HCT116 (cell line): ENCODE results near the gene SETD9.

Experiments
- CEBPB ChIP-seq: IDR thresholded peaks from 2 replicates; pipeline ENCODE4 v1.6.1; 2012; ENCODE audit warnings: low read depth
- CTCF ChIP-seq, 3 experiments: fragments of 200-600 bp in 1 of 3; sonication (generic) in 1 of 3; IDR thresholded peaks in 2 of 3; conservative IDR thresholded peaks in 1 of 3; 2 replicates each; pipeline ENCODE4 v1.5.1; 2012 to 2017; ENCODE audit warnings: low read depth in 2 of 3, low read length in 2 of 3, antibody characterized with exemption in 1 of 3, borderline replicate concordance in 1 of 3, control low read depth in 1 of 3, mild to moderate bottlenecking in 1 of 3, mixed read lengths in 1 of 3, mixed run types in 1 of 3, moderate library complexity in 1 of 3; ENCODE audit not compliant: insufficient read depth in 1 of 3
- EZH2phosphoT487 ChIP-seq: fragments of 200-600 bp; IDR thresholded peaks from 2 replicates; pipeline ENCODE4 v1.6.1; 2018; ENCODE audit warnings: antibody characterized with exemption, borderline replicate concordance
- FOSL1 ChIP-seq: IDR thresholded peaks from 2 replicates; pipeline ENCODE4 v1.6.1; 2012; ENCODE audit warnings: low read depth
- JUND ChIP-seq: IDR thresholded peaks from 2 replicates; pipeline ENCODE4 v1.6.1; 2012
- POLR2A ChIP-seq: IDR thresholded peaks from 2 replicates; pipeline ENCODE4 v1.7.0; 2011; ENCODE audit warnings: borderline replicate concordance; ENCODE audit not compliant: insufficient read depth, insufficient read length; ENCODE audit errors: extremely low read depth
- POLR2AphosphoS5 ChIP-seq: IDR thresholded peaks from 2 replicates; pipeline ENCODE4 v1.6.1; 2011; ENCODE audit warnings: mild to moderate bottlenecking, low read depth, low read length, moderate library complexity
- REST ChIP-seq: IDR thresholded peaks from 2 replicates; pipeline ENCODE4 v1.6.1; 2012; ENCODE audit warnings: low read depth
- SIN3A ChIP-seq: IDR thresholded peaks from 2 replicates; pipeline ENCODE4 v1.6.1; 2012; ENCODE audit warnings: low read depth
- TCF7L2 ChIP-seq: IDR thresholded peaks from 2 replicates; pipeline ENCODE4 v1.7.0; 2011; ENCODE audit warnings: borderline replicate concordance, inconsistent platforms; ENCODE audit not compliant: insufficient read depth, insufficient read length; ENCODE audit errors: extremely low read depth
- YY1 ChIP-seq: IDR thresholded peaks from 2 replicates; pipeline ENCODE4 v1.6.1; 2011; ENCODE audit warnings: low read length, low read depth, moderate library complexity, mild to moderate bottlenecking; ENCODE audit not compliant: insufficient replicate concordance; ENCODE audit errors: extremely low read depth
- ZNF274 ChIP-seq: fragments of 200-500 bp; sonication (Bioruptor generic); IDR thresholded peaks from 2 replicates; pipeline ENCODE4 v1.6.1; 2014; ENCODE audit warnings: mild to moderate bottlenecking, low read depth, low read length, inconsistent platforms

GRCh38 chr5:56873056-56873455, 36.3 kb upstream of the SETD9 start:
- TF ChIP-seq CTCF (IDR thresholded peaks at IDR 0.05 in 2 of 3, conservative IDR thresholded peaks at IDR 0.05 in 1 of 3; ENCODE audit: borderline replicate concordance in 1 of 3, insufficient read depth in 1 of 3, low read depth in 2 of 3, low read length in 2 of 3) (no peak), EZH2phosphoT487 (no peak), JUND (no peak), POLR2A (no peak), REST (no peak), TCF7L2 (no peak), YY1 (no peak), FOSL1 (no peak), ZNF274 (no peak), POLR2AphosphoS5 (no peak), CEBPB (no peak), SIN3A (no peak)
